GM18526 (cell line): Measurements from ENCODE around the gene GGT6.

ENCODE experiments used
- POLR2A ChIP-seq: IDR thresholded peaks from 3 replicates; pipeline ENCODE4 v1.6.1; 2011; ENCODE audit not compliant: insufficient read length; ENCODE audit errors: extremely low read depth

GGT6 gene

DNA sequence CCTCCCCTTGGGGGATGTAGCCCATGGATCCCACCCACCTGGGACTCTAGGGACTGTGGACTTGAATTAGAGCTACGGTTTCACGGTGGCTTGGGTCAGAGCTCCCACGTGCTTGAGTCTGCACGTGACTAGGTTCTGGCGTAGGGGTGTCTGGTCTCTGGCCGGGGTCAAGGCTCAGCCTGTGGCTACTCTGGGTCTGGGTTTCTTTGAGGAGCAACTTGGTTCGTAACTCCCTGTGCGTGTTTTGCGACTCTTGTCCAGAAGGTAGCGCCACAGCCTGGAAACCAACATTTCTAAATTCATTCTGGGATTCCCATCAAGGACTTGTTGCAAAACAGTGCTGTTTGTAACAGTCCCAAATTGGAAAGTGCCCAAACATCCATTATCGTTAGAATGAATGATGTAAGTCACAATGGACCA, 470 bp upstream of the GGT6 start:
- TF ChIP-seq POLR2A: no peak

DNA sequence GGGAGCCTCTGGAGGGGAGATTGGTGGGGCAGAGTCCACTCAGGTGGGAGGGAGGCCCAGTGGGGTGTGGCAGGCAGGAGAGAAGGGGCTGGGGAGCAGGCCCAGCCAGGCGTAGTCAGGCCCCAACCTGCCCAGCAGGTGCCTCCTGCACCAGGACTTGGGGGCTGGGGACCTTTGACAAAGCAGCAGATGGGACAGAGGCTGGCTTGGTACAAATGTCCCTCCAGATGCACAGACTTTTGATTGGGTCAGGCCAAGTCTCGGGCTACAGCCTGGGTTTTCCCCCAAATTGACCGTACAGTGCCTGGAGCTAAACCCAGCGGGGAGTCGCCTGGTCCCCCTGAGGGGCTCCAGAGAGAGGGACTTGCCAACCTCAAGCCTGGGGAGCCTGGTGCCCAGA, 411 bp downstream of the GGT6 start:
- no peak for TF ChIP-seq POLR2A

GRCh38 chr17:4559139-4559791, 1.1 kb downstream of the GGT6 start:
- TF ChIP-seq POLR2A: no peak

DNA sequence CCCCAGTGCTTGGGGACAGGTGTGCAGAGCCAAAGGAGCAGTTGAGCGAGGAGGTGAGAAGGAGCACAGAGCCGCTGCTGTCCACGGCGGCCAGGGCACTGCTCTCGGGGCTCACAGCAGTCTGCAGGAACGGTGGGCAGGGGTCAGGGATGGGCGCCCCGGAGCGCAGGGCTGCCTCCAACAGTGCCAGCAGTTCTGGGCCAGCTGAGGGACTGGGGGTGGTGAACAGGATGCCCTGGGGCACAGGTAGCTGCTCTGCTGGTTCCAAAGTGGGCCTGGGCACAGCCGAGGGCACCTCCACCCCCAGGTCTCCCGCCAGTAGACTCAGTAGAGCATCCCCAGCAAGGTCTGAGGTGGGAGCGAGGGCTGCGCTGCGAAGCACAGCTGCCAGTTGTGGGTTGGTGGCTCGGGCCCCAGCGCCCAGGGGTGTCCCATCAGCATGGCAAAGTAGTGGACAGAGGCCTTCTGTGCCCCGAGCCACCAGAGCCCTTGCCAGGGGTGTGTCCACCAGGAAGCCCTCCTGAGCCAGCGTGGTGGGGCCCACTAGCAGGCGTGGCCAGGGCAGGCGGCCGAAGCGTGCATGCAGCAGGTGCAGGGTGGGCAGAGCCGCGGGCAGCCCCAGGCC, 1.9 kb downstream of the GGT6 start:
- TF ChIP-seq POLR2A: no peak

DNA sequence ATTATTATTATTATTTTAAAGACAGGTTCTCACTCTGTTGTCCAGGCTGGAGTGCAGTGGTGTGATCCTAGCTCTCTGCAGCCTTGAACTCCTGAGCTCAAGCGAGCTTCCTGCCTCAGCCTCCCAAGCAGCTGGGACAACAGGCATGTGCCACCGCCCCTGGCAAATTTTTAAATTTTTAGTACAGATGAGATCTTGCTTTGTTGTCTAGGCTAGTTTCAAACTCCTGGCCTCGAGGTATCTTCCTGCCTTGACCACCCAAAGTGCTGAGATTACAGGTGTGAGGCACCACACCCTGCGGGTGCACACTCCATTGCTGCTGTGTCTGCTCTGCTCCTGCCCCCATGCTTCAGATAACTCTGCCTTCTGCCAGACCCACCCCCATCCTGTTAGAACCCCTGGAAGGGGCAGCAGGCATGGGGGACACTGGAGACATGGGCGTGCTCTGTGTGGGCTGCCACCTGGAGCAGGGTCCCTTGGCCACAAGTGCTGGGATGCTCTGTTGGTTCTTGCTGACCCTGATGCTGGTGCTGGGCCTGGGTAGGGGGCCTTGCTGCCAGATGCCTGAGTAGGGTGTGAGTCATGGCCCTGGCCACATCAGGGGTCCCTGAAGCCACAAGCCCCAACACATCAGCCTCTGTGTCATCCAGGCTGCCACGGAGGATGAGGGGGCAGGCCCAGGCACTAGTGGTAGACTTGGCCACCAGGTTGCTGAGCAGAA, 2.6 kb downstream of the GGT6 start:
- no peak for TF ChIP-seq POLR2A

GRCh38 chr17:4556996-4557395, 3.4 kb downstream of the GGT6 start:
- no peak for TF ChIP-seq POLR2A

- no peak for TF ChIP-seq POLR2A
These were observed 4.3 kb downstream of the GGT6 start for GRCh38 chr17:4555873-4556759.

GRCh38 chr17:4554997-4555799, 5.2 kb downstream of the GGT6 start, which contains the start of gene MYBBP1A:
MYBBP1A (minus strand) TSS chr17:4555384; CDS start chr17:4555324, 60 bp downstream.
- peak; percentile 97 for TF ChIP-seq POLR2A

GRCh38 chr17:4554441-4554996, 5.9 kb downstream of the GGT6 start:
- TF ChIP-seq POLR2A: no peak

DNA sequence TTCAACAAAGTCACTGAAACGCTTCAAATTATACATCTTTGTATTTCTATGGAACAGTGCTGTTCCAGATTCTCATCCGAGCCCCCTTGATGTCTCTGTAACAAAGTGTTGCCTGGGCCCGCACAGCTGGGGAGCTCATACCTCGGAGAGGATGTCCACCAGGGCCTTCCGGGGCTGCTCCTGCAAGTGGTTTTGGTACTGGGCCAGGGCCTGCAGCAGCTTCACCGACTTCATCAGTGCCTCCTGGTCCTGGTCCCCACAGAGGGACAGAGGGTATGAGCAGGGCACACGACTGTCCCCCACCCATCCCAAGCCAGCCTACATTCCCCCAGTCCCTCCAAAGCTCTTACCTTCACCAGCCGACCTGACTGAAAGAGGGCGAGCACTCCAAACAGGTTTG, 6.7 kb downstream of the GGT6 start:
- TF ChIP-seq POLR2A: no peak

GRCh38 chr17:4551796-4552525, 8.4 kb downstream of the GGT6 start:
- TF ChIP-seq POLR2A: no peak

- no peak for TF ChIP-seq POLR2A
These were observed 9.2 kb downstream of the GGT6 start for GRCh38 chr17:4551141-4551540.

DNA sequence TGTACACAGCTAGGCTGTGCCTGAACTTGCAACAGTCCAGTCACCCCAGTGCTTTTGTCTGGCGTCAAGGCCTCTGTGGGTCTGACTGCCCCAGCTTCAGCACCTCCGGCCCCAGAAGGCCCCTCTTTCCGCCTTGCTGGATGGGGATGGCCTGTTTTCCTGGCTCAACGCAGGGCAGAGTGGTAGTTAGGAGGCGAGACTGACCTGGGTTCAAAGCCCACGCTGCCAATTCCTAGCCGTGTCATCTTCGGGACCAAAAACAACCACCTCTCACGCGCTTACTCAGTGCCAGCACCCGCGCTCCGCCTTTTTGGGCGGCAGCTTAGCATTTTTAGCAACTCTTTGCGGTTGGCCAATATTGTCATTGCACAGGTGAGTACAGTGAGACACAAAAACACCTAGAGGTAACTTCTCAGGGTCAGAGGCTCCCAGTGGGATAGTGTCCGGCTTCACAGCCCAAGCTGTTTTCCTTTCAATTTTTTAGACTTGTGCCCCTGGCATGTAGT, 9.8 kb downstream of the GGT6 start:
- no peak for TF ChIP-seq POLR2A
